ENCODE results near the gene FCGR3A.
"Not testable (repeated sequence)": the region's sequence is repeated elsewhere in the genome, so short reads cannot be mapped to it uniquely, and the experiment has no call there.

Gene FCGR3A

GRCh38 chr1:161530671-161531641, 18.7 kb downstream of the FCGR3A start:
- DNase-seq (ENCODE audit: low read depth in 3 of 3, low spot score in 1 of 3): peak; percentile 74 to 95 (median 79)

GRCh38 chr1:161530158-161530557, 19.5 kb downstream of the FCGR3A start:
- peak in 2 of 3 donors; percentile 42 to 64 for DNase-seq (ENCODE audit: low read depth in 3 of 3, low spot score in 1 of 3)

- DNase-seq (ENCODE audit: low read depth in 3 of 3, low spot score in 1 of 3): not testable (repeated sequence)
These were observed 20.0 kb downstream of the FCGR3A start for GRCh38 chr1:161529463-161530104.

- not testable (repeated sequence) for DNase-seq (ENCODE audit: low read depth in 3 of 3, low spot score in 1 of 3)
These were observed 21.1 kb downstream of the FCGR3A start for GRCh38 chr1:161528550-161528949.

- not testable (repeated sequence) for DNase-seq (ENCODE audit: low read depth in 3 of 3, low spot score in 1 of 3)
These were observed 23.7 kb downstream of the FCGR3A start for GRCh38 chr1:161525918-161526317.

GRCh38 chr1:161525321-161525720, 24.3 kb downstream of the FCGR3A start:
- not testable (repeated sequence) for DNase-seq (ENCODE audit: low read depth in 3 of 3, low spot score in 1 of 3)

GRCh38 chr1:161524742-161525291, 24.8 kb downstream of the FCGR3A start:
- not testable (repeated sequence) for DNase-seq (ENCODE audit: low read depth in 3 of 3, low spot score in 1 of 3)

- peak in 2 of 3 donors; percentile 70 to 74 for DNase-seq (ENCODE audit: low read depth in 3 of 3, low spot score in 1 of 3)
These were observed 25.5 kb downstream of the FCGR3A start, which contains the start of gene HSPA6 for GRCh38 chr1:161523817-161524741. TSS of gene HSPA6 (plus strand) at chr1:161524540. CDS start at chr1:161524659, 119 bp downstream.

GRCh38 chr1:161523041-161523816, 26.4 kb downstream of the FCGR3A start:
- not testable (repeated sequence) for DNase-seq (ENCODE audit: low read depth in 3 of 3, low spot score in 1 of 3)

GRCh38 chr1:161513953-161514352, 35.7 kb downstream of the FCGR3A start:
- not testable (repeated sequence) for DNase-seq (ENCODE audit: low read depth in 3 of 3, low spot score in 1 of 3)

- not testable (repeated sequence) for DNase-seq (ENCODE audit: low read depth in 3 of 3, low spot score in 1 of 3)
These were observed 36.2 kb downstream of the FCGR3A start for GRCh38 chr1:161513448-161513780.

- DNase-seq (ENCODE audit: low read depth in 3 of 3, low spot score in 1 of 3): not testable (repeated sequence)
These were observed 36.8 kb downstream of the FCGR3A start for GRCh38 chr1:161512636-161513447.

- DNase-seq (ENCODE audit: low read depth in 3 of 3, low spot score in 1 of 3): no peak
These were observed 37.9 kb downstream of the FCGR3A start for GRCh38 chr1:161511756-161512060.

GRCh38 chr1:161511018-161511755, 38.4 kb downstream of the FCGR3A start:
- DNase-seq (ENCODE audit: low read depth in 3 of 3, low spot score in 1 of 3): no peak

GRCh38 chr1:161510477-161510876, 39.1 kb downstream of the FCGR3A start:
- DNase-seq (ENCODE audit: low read depth in 3 of 3, low spot score in 1 of 3): no peak

GRCh38 chr1:161506336-161507223, 43.0 kb downstream of the FCGR3A start:
- no peak for DNase-seq (ENCODE audit: low read depth in 3 of 3, low spot score in 1 of 3)

GRCh38 chr1:161505686-161506085, 43.9 kb downstream of the FCGR3A start:
- DNase-seq (ENCODE audit: low read depth in 3 of 3, low spot score in 1 of 3): no peak

- no peak for DNase-seq (ENCODE audit: low read depth in 3 of 3, low spot score in 1 of 3)
These were observed 46.2 kb downstream of the FCGR3A start for GRCh38 chr1:161503394-161503748.
